Head of caudate nucleus (tissue), 42 donors: ENCODE data around the gene EMC9.

Experiments used
- DNase-seq, 42 donors: peaks; one replicate each; pipeline versions ENCODE4 v3.0.0 to v3.0.0-alpha.2; 2020 to 2021; ENCODE audit warnings: mixed read lengths in 7 of 42
- intact Hi-C: fragments of 100-400 bp; cut with DNase I; formaldehyde crosslinking; loops from one replicate; pipeline ENCODE4 v1.15.0; 2022

Gene EMC9

GRCh38 chr14:24178399-24179178 is 37.2 kb upstream of the EMC9 start:
- no peak for DNase-seq
- intact Hi-C loops: no loop called here

- intact Hi-C loops: no loop called here
- DNase-seq: no peak
Measured at GRCh38 chr14:24177891-24178290, 36.5 kb upstream of the EMC9 start.

DNA sequence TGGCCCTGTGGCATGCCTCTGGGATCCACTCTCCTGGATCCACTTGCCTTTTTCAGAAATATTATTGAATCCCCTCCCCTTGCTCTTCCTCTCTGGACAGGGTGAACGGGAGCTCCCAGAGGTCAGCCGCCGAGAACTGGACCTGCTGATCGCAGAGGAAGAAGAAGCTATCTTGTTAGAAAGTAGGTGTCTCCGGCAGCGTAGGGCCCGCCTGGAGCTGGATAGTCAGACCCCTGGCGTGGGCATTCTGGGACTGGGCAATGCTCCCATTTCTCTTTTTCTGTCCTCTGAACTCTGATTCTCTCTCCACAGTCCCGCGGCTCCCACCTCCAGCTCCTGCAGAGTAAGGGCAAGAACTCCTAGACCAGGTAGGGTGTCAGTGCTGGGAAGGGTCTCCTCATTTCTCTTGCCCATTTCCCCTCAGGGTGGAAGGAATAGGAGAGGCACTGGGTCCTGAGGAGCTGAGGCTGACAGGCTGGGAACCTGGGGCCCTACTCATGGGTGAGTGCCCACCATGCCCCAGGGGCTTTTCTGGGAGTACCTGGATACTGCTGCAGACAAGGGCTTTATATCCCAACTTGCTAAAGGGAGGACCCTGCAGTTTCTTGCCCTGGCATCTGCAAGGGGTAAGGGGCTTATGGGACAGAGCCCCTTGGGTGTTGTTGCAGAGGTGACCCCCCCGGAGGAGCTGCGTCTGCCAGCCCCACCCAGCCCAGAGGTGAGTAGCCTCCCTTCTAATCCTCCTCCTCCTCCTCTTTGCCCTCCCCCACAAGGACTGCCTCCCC is 35.8 kb upstream of the EMC9 start:
- intact Hi-C loops: no loop called here
- no peak for DNase-seq

- no peak for DNase-seq
- intact Hi-C loops: no loop called here
Measured at GRCh38 chr14:24176599-24176998, 35.2 kb upstream of the EMC9 start.

- intact Hi-C loops: no loop called here
- DNase-seq: peak in 7 of 42 donors; percentile 15 to 46 (median 23)
Measured at GRCh38 chr14:24172871-24173281, 31.5 kb upstream of the EMC9 start.

- DNase-seq: peak in 12 of 42 donors; percentile 21 to 55 (median 37)
- intact Hi-C loops: no loop called here
Measured at GRCh38 chr14:24172261-24172860, 31.0 kb upstream of the EMC9 start.

DNA sequence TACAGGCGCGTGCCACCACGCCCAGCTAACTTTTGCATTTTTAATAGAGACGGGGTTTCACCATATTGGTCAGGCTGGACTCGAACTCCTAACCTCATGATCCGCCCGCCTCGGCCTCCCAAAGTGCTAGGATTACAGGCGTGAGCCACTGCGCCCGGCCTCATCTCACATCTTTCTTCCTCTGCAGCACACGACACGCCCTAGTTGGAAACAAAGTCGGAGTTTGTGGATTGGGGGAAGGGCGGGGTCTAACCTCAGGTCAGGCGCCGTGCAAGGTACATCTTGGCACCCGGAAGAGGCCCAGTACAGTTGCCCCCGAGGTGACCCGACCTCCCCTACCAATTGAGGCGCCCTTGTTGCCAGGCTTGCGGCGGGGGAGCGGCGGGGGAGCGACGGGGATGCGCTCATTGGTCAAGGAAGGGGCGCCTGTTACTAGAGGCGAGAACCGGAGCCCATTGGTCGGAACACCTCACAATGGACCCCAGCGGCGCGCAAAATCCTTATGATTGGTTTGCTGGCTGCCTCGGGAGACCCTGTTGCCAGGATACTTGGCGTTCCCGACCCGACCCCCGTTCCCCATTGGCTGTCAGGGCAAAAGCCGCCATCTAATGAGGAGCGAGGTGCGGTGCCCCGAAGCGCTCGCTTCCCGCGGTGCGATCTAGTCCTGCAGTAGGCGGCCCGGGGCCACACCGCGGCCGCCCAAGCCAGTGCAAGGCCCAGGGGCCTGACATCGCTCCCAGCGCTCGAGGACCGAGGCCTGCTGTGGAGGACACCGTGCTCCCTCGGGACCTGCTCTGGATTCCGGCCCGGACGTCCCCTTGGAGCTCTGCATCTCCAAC is 30.2 kb upstream of the EMC9 start, which contains the start of gene REC8:
Gene REC8, plus strand, starts transcription at position 659 of the 839 bp plus-strand sequence. CDS start 473 bp downstream, outside the sequence.
- DNase-seq: peak; percentile 87 to 99 (median 96)
- intact Hi-C loops: no loop called here

- no peak for DNase-seq
- intact Hi-C loops: no loop called here
Measured at GRCh38 chr14:24167469-24168114, 26.2 kb upstream of the EMC9 start.

GRCh38 chr14:24165785-24166184 is 24.4 kb upstream of the EMC9 start:
- DNase-seq: no peak
- intact Hi-C loops: no loop called here

GRCh38 chr14:24164518-24164991 is 23.2 kb upstream of the EMC9 start:
- intact Hi-C loops: no loop called here
- DNase-seq: no peak

DNA sequence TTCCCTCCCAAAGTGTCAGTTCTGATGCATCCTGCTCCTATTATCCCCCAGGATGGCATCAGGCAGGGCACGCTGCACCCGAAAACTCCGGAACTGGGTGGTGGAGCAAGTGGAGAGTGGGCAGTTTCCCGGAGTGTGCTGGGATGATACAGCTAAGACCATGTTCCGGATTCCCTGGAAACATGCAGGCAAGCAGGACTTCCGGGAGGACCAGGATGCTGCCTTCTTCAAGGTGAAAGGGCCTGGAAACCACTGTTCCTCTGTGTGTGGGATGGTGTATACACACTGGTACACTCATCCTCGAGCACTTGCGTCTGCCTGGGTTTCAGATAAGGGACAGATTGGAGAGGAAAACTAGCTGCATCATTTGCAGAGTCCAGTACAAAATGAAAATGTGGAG is 20.7 kb upstream of the EMC9 start:
- peak in 2 of 42 donors; percentile 26 to 55 for DNase-seq
- intact Hi-C loops: no loop called here

DNA sequence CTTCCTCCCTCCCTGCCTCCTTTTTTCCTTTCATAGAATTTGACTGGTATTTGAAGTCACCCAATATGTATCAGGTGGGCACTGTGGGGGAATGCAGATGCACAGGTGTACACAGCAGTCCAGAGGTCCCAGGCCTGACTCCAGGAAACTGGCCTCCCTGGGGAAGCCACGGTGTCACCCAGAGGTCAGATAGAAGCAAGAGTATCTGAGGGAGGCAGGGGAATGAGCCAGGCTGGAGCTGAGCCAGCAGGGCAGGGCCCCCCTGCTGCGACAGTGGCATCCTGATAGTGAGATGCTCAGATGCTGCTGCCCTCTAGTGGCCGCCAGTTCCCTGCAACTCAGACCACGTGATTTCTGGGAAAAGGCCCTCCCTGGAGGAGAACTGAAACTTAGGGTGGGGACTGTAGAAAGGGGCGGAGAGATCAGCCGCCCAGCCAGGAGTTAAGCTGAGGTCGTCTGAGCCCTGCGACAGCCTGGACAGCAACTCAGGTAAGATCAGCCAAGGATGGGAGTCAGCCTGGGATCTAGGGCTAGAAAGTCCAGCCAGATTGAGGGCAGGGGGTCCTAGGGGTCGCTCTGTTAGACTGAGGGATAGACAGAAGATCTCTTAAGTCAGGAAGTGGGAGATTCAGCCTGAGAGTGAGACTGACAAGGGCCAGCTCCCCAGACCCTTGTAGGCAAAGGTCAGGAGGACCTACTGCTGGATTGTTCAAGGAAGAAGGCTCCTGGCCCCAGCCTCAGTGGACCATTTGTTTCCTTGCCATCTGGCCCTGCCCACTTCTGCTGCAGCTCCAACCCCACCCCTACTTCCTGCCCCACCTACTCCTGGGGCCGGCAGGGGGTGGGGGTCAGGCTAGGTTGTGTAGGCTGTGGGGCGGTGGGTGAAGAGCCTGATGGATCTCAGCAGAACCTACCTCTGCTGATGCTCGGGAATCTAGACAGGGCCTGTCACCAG is 19.7 kb upstream of the EMC9 start, which contains the start of gene IRF9:
Gene IRF9, plus strand, starts transcription at position 416 of the 955 bp plus-strand sequence. CDS start 880 bp downstream, outside the sequence.
- intact Hi-C loops: no loop called here
- DNase-seq: peak; percentile 89 to 100 (median 97)

- no peak for DNase-seq
- intact Hi-C loops: no loop called here
Measured at GRCh38 chr14:24160499-24160849, 19.1 kb upstream of the EMC9 start.

DNA sequence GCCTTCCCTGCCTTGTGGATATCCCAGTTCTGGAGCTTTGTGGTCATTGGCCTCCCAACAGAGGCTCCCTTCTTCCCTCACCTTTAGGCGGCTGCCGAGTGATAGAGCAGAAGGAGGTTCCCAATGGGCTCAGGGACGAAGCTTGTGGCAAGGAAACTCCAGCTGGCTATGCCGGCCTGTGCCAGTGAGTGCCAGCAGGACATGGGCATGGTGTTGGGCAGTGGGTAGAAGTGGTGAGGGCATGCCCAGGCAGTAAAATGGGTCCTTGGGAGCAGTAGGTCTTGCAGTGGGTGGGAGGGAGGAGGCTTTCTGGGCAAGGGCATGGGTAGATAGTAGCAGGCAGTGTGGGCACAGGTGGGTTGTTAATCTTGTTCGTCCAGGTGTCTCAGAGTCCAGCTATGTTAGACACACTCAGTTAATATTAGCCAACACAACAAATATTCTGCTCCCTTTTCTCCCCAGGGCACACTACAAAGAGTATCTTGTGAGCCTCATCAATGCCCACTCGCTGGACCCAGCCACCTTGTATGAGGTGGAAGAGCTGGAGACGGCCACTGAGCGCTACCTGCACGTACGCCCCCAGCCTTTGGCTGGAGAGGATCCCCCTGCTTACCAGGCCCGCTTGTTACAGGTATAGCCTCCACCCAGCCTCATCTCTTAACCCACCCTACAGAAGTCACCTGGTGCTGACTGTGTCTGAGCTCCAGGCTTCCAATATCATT is 18.5 kb upstream of the EMC9 start:
- no peak for DNase-seq
- intact Hi-C loops: no loop called here

DNA sequence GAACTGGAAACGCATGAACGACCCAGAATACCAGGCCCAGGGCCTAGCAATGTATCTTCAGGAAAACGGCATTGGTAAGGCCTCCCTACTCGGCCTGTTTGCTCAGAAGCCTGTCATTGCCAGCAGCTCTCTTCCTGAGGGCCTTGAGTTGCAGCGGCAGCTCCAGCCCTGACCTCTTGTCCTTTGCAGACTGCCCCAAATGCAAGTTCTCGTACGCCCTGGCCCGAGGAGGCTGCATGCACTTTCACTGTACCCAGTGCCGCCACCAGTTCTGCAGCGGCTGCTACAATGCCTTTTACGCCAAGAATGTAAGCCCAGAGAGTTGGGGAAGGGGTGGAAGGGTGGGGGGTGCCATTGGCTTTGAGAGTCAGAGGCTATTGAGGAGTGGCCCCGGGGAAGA is 15.9 kb upstream of the EMC9 start:
- no peak for DNase-seq
- intact Hi-C loops: no loop called here

GRCh38 chr14:24156840-24157239 is 15.4 kb upstream of the EMC9 start:
- intact Hi-C loops: no loop called here
- no peak for DNase-seq

DNA sequence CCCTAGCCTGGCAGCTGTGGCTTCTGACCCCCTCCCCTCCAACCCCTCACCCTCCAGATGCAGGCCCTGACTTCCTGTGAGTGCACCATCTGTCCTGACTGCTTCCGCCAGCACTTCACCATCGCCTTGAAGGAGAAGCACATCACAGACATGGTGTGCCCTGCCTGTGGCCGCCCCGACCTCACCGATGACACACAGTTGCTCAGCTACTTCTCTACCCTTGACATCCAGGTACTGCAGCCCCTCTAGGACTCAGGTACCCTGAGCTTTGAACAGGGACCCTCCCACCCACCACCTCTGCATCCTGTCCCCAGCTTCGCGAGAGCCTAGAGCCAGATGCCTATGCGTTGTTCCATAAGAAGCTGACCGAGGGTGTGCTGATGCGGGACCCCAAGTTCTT is 13.7 kb upstream of the EMC9 start:
- DNase-seq: no peak
- intact Hi-C loops: no loop called here
